ENCODE data around the gene CAPZB. TPM values are rescaled to one million over a fixed set of nuclear protein-coding genes. Genes with fewer than 3 reads are reported as not detected.

CAPZB gene
- total RNA-seq, 4 donors from 2014 or later, result 127 to 404 (median 136) TPM

GRCh38 chr1:19464696-19465095 is 20.6 kb downstream of the CAPZB start:
- no peak for DNase-seq
- in situ Hi-C loops (cut with MboI; ENCODE audit: low pct_ligation_motif_present in 1 of 4, low pct_unique_long_range_greater_than_20kb in 1 of 4, low sequenced_read_pairs in 3 of 4), result no loop called here
- WGBS, 2 donors (ENCODE audit: low coverage in 1 of 2), result 88 to 96% methylated on average over 4 of the region's 4 CpGs

DNA sequence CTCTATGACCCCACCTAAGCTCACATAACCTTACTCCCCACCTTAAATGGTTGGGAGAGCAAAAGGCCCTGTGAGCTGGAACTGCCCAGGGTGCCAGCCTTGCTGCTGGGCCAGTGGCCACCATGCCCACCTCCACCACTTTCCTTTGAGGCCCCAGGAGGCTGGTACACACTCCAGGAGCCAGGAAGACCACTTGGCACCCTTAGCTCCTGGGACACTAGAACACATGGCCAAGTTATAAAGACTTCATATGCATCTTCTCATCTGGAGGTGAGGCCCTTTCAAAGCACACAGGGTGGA is 21.9 kb downstream of the CAPZB start:
- intact Hi-C loops (cut with DNase I; ENCODE audit: low total_unique reads), result no loop called here
- in situ Hi-C loops (cut with MboI; ENCODE audit: low pct_ligation_motif_present in 1 of 4, low pct_unique_long_range_greater_than_20kb in 1 of 4, low sequenced_read_pairs in 3 of 4), result no loop called here
- Histone ChIP-seq H3K4me3 (no peak overlapping the region), H3K9me3 (no peaks in the 10 kb centered on the region), H3K4me1 (peaks cover 69 to 92% (median 78%) of the 10 kb centered on the region in 4 donors), H3K27ac (peak overlapping the region; percentile 58 to 82 (median 74)), H3K27me3 (no peaks in the 10 kb centered on the region), H3K36me3 (no peaks in the 10 kb centered on the region)
- TF ChIP-seq, protein P1, sequence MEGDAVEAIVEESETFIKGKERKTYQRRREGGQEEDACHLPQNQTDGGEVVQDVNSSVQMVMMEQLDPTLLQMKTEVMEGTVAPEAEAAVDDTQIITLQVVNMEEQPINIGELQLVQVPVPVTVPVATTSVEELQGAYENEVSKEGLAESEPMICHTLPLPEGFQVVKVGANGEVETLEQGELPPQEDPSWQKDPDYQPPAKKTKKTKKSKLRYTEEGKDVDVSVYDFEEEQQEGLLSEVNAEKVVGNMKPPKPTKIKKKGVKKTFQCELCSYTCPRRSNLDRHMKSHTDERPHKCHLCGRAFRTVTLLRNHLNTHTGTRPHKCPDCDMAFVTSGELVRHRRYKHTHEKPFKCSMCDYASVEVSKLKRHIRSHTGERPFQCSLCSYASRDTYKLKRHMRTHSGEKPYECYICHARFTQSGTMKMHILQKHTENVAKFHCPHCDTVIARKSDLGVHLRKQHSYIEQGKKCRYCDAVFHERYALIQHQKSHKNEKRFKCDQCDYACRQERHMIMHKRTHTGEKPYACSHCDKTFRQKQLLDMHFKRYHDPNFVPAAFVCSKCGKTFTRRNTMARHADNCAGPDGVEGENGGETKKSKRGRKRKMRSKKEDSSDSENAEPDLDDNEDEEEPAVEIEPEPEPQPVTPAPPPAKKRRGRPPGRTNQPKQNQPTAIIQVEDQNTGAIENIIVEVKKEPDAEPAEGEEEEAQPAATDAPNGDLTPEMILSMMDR (IDR thresholded peaks at IDR 0.05), result no peak
- TF ChIP-seq POLR2AphosphoS5 (IDR thresholded peaks at IDR 0.05) (no peak), POLR2A (IDR thresholded peaks at IDR 0.05) (no peak), EP300 (IDR thresholded peaks at IDR 0.05; ENCODE audit: low read depth) (no peak)
- no peak for DNase-seq

More at GRCh38 chr1:19464696-19465095, 20.6 kb downstream of the CAPZB start:
- no peak overlapping the region for H3K4me3 ChIP-seq
- H3K27ac ChIP-seq, result peak overlapping the region; percentile 86 to 90 (median 88)
- H3K9me3 ChIP-seq, result no peaks in the 10 kb centered on the region
- H3K36me3 ChIP-seq, result no peaks in the 10 kb centered on the region
- intact Hi-C loops (cut with DNase I; ENCODE audit: low total_unique reads), result no loop called here
- no peaks in the 10 kb centered on the region for H3K27me3 ChIP-seq
- TF ChIP-seq, protein P1 (IDR thresholded peaks at IDR 0.05), result no peak
- no peak for TF ChIP-seq POLR2A (IDR thresholded peaks at IDR 0.05)
- no peak for TF ChIP-seq POLR2AphosphoS5 (IDR thresholded peaks at IDR 0.05)
- TF ChIP-seq EP300 (IDR thresholded peaks at IDR 0.05; ENCODE audit: low read depth), result no peak
- H3K4me1 ChIP-seq, result peaks cover 67 to 92% (median 78%) of the 10 kb centered on the region in 4 donors

DNA sequence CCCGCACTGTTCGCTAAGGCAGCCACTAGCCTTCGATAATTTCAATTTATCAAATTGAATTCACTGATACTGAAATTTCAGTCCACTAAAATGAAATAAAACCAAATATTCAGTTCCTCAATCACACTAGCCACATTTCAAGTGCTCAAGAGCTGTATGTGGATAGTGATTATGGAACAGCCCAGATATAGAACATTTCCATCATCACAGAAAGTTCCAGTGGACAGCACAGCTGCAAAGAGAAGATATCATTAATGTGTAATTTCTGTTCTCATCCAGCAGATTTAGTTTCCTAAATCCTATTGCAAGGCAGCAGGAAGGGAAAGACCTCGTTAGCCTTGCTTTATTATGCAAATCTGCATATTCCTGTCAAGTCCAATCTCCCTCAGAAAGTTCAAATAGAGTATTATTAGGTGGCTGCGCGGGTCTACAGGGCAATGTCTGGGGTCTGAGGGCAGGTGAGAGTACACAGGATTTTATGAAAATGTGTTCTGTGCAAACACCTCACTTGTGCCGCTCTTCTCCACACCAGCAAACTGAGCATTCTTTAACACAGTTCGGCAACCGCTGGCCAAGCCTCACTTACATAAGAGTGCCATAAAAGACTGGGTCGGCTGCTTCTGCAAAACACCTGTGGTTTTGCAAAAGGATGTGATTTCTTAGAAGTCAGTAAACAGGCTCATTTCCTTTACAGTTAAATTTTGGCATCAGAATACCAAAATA is 22.4 kb downstream of the CAPZB start:
- H3K9me3 ChIP-seq, result no peaks in the 10 kb centered on the region

GRCh38 chr1:19461220-19461554 is 24.2 kb downstream of the CAPZB start:
- no peaks in the 10 kb centered on the region for H3K9me3 ChIP-seq
- no peak for TF ChIP-seq EP300 (IDR thresholded peaks at IDR 0.05; ENCODE audit: low read depth)
- TF ChIP-seq, protein P1 (IDR thresholded peaks at IDR 0.05), result no peak
- TF ChIP-seq POLR2AphosphoS5 (IDR thresholded peaks at IDR 0.05), result no peak
- no peak for TF ChIP-seq POLR2A (IDR thresholded peaks at IDR 0.05)
- 81% methylated on average over 6 of the region's 6 CpGs; no CpG with 5 or more reads in 1 of the 2 donors for WGBS, 2 donors (ENCODE audit: low coverage in 1 of 2)
- no peaks in the 10 kb centered on the region for H3K27me3 ChIP-seq
- no peaks in the 10 kb centered on the region for H3K36me3 ChIP-seq
- peaks cover 50 to 92% (median 74%) of the 10 kb centered on the region in 4 donors for H3K4me1 ChIP-seq
- peak overlapping the region; percentile 23 to 68 (median 41) for H3K27ac ChIP-seq
- intact Hi-C loops (cut with DNase I; ENCODE audit: low total_unique reads), result no loop called here
- in situ Hi-C loops (cut with MboI; ENCODE audit: low pct_ligation_motif_present in 1 of 4, low pct_unique_long_range_greater_than_20kb in 1 of 4, low sequenced_read_pairs in 3 of 4), result no loop called here
- DNase-seq, result no peak
- H3K4me3 ChIP-seq, result no peak overlapping the region

More for the DNA sequence above, 22.4 kb downstream of the CAPZB start:
- WGBS, 2 donors (ENCODE audit: low coverage in 1 of 2), result 37 to 43% methylated on average over 6 to 10 of the region's 10 CpGs
- intact Hi-C loops (cut with DNase I; ENCODE audit: low total_unique reads), result no loop called here
- TF ChIP-seq POLR2AphosphoS5 (IDR thresholded peaks at IDR 0.05) (no peak), POLR2A (IDR thresholded peaks at IDR 0.05) (no peak), EP300 (IDR thresholded peaks at IDR 0.05; ENCODE audit: low read depth) (no peak)
- TF ChIP-seq, protein P1 (IDR thresholded peaks at IDR 0.05), result no peak
- peak overlapping the region; percentile 58 to 82 (median 74) for H3K27ac ChIP-seq
- in situ Hi-C loops (cut with MboI; ENCODE audit: low pct_ligation_motif_present in 1 of 4, low pct_unique_long_range_greater_than_20kb in 1 of 4, low sequenced_read_pairs in 3 of 4), result no loop called here
- no peaks in the 10 kb centered on the region for H3K27me3 ChIP-seq
- H3K4me1 ChIP-seq, result peaks cover 65 to 92% (median 77%) of the 10 kb centered on the region in 4 donors
- peak; percentile 69 for DNase-seq
- H3K36me3 ChIP-seq, result no peaks in the 10 kb centered on the region
- H3K4me3 ChIP-seq, result no peak overlapping the region

All from transverse colon (tissue), 4 donors.